GM23338 (cell line): ENCODE measurements around the gene ZSCAN23. TPM values are rescaled to one million over a fixed set of nuclear protein-coding genes. Genes with fewer than 3 reads are reported as not detected.

ENCODE experiments used
- ATAC-seq: fragments of 200-7000 bp; cut with Tn5 transposase; 3 replicates; pipeline ENCODE4 v1.9.1; 2020
- DNase-seq: peaks from one replicate; pipeline ENCODE4 v3.0.0-alpha.2; 2015; ENCODE audit warnings: low spot score
- H2AFZ ChIP-seq: fragments of 200-600 bp; sonication (generic); 2 replicates; pipeline ENCODE4 v1.8.0; 2016; ENCODE audit warnings: antibody characterized with exemption, mild to moderate bottlenecking, moderate library complexity
- H3F3A ChIP-seq: fragments of 200-600 bp; sonication (generic); replicated peaks from 2 replicates; pipeline ENCODE4 v1.8.0; 2017; ENCODE audit warnings: antibody characterized with exemption, mixed run types, low read depth
- H3K27ac ChIP-seq: fragments of 200-600 bp; sonication (generic); 2 replicates; pipeline ENCODE4 v1.6.1; 2016; ENCODE audit warnings: low read depth
- H3K27me3 ChIP-seq: fragments of 200-600 bp; sonication (generic); 2 replicates; pipeline ENCODE4 v1.8.0; 2016; ENCODE audit warnings: mild to moderate bottlenecking, mixed run types, moderate library complexity; ENCODE audit not compliant: insufficient read depth
- H3K36me3 ChIP-seq: fragments of 200-600 bp; sonication (generic); 2 replicates; pipeline ENCODE4 v1.8.0; 2016; ENCODE audit warnings: mild to moderate bottlenecking; ENCODE audit not compliant: insufficient read depth
- H3K4me1 ChIP-seq: fragments of 200-600 bp; sonication (generic); 2 replicates; pipeline ENCODE4 v1.8.0; 2016; ENCODE audit warnings: mild to moderate bottlenecking, moderate library complexity; ENCODE audit not compliant: insufficient read depth
- H3K4me2 ChIP-seq: fragments of 200-600 bp; sonication (generic); 2 replicates; pipeline ENCODE4 v1.7.1; 2017; ENCODE audit warnings: mixed run types
- H3K4me3 ChIP-seq: fragments of 200-600 bp; sonication (generic); 2 replicates; pipeline ENCODE4 v1.6.1; 2016; ENCODE audit warnings: mixed run types
- H3K79me2 ChIP-seq: fragments of 200-600 bp; sonication (generic); replicated peaks from 2 replicates; pipeline ENCODE4 v1.8.0; 2017; ENCODE audit warnings: mild to moderate bottlenecking; ENCODE audit not compliant: insufficient read depth
- H3K9me2 ChIP-seq: fragments of 200-600 bp; sonication (generic); 2 replicates; pipeline ENCODE4 v1.8.0; 2017; ENCODE audit not compliant: insufficient read depth
- H4K20me1 ChIP-seq: fragments of 200-600 bp; sonication (generic); replicated peaks from 2 replicates; pipeline ENCODE4 v1.8.0; 2017; ENCODE audit warnings: mild to moderate bottlenecking; ENCODE audit not compliant: insufficient read depth
- H3K27ac Mint-ChIP-seq: 2 replicates; pipeline ENCODE4 v1.8.0; 2020; ENCODE audit warnings: inconsistent platforms, mild to moderate bottlenecking, moderate library complexity, mixed read lengths
- H3K27me3 Mint-ChIP-seq: 3 replicates; pipeline ENCODE4 v1.8.0; 2022; ENCODE audit warnings: low read depth, mild to moderate bottlenecking, moderate library complexity, mixed read lengths, inconsistent platforms; ENCODE audit not compliant: insufficient read depth, poor library complexity
- H3K36me3 Mint-ChIP-seq: 3 replicates; pipeline ENCODE4 v1.8.0; 2021; ENCODE audit warnings: low read depth, mild to moderate bottlenecking, inconsistent platforms, moderate library complexity, mixed read lengths
- H3K4me1 Mint-ChIP-seq: 3 replicates; pipeline ENCODE4 v1.8.0; 2020; ENCODE audit warnings: mild to moderate bottlenecking, inconsistent platforms, mixed read lengths
- H3K4me3 Mint-ChIP-seq: 3 replicates; pipeline ENCODE4 v1.8.0; 2021; ENCODE audit warnings: moderate library complexity, mild to moderate bottlenecking, inconsistent platforms, mixed read lengths
- H3K9me3 Mint-ChIP-seq: 3 replicates; pipeline ENCODE4 v1.8.0; 2020; ENCODE audit warnings: moderate library complexity, mild to moderate bottlenecking, inconsistent platforms, mixed read lengths
- CREB1 ChIP-seq: fragments of 250-450 bp; sonication (Bioruptor Pico); IDR thresholded peaks from 2 replicates; pipeline ENCODE4 v1.5.0; 2020; ENCODE audit warnings: low read depth, mild to moderate bottlenecking, moderate library complexity
- EZH2 ChIP-seq: fragments of 200-600 bp; sonication (generic); IDR thresholded peaks from one replicate; pipeline ENCODE4 v1.8.0; 2017; ENCODE audit warnings: antibody characterized with exemption, mild to moderate bottlenecking, low read depth; ENCODE audit not compliant: unreplicated experiment
- EZH2phosphoT487 ChIP-seq: fragments of 200-600 bp; sonication (generic); IDR thresholded peaks from one replicate; pipeline ENCODE4 v1.8.1; 2018; ENCODE audit warnings: antibody characterized with exemption; ENCODE audit not compliant: unreplicated experiment
- JUNB ChIP-seq: IDR thresholded peaks from one replicate; pipeline ENCODE4 v1.6.1; 2016; ENCODE audit warnings: antibody characterized with exemption; ENCODE audit not compliant: unreplicated experiment
- POLR2AphosphoS5 ChIP-seq: IDR thresholded peaks from 2 replicates; pipeline ENCODE4 v1.6.1; 2016; ENCODE audit warnings: antibody characterized with exemption, low read depth
- ZNF114 ChIP-seq: fragments of 250-450 bp; sonication (Bioruptor Pico); IDR thresholded peaks from 2 replicates; pipeline ENCODE4 v1.5.0; 2020; ENCODE audit warnings: mild to moderate bottlenecking, moderate library complexity
- ZNF331 ChIP-seq: fragments of 250-450 bp; sonication (Bioruptor Pico); IDR thresholded peaks from 2 replicates; pipeline ENCODE4 v1.5.0; 2020; ENCODE audit warnings: low read depth, mild to moderate bottlenecking, moderate library complexity
- polyA plus RNA-seq: library from polyadenylated mRNA; unstranded; fragments of >200 nt; fragmentation: Nextera tagmentation; extraction: Ambion mirVana; gene quantifications from 2 replicates; pipeline ENCODE4 v1.2.1, GENCODE V29; 2016
- total RNA-seq: library from RNA; depleted of rRNA; stranded (reverse); fragments of >200 nt; shearing (Covaris generic); gene quantifications from 2 replicates; pipeline ENCODE4 v1.2.3, GENCODE V29; 2014
- TF ChIP-seq, protein P1 (sequence below), 2 experiments: fragments of 200-600 bp in 1 of 2; sonication (generic) in 1 of 2; conservative IDR thresholded peaks; 2 replicates each; pipeline versions ENCODE4 v1.5.1 to v1.6.1; 2016 to 2017; ENCODE audit warnings: antibody characterized with exemption in 2 of 2, low read depth in 2 of 2, mild to moderate bottlenecking in 2 of 2, moderate library complexity in 1 of 2
- TF ChIP-seq, protein P2 (sequence below): fragments of 250-450 bp; sonication (Bioruptor Pico); IDR thresholded peaks from 2 replicates; pipeline ENCODE4 v1.5.0; 2020; ENCODE audit warnings: mild to moderate bottlenecking, moderate library complexity

Gene ZSCAN23
- total and polyA plus RNA-seq, 2 experiments from 2014 or later, result 1.9 to 7.8 TPM

DNA sequence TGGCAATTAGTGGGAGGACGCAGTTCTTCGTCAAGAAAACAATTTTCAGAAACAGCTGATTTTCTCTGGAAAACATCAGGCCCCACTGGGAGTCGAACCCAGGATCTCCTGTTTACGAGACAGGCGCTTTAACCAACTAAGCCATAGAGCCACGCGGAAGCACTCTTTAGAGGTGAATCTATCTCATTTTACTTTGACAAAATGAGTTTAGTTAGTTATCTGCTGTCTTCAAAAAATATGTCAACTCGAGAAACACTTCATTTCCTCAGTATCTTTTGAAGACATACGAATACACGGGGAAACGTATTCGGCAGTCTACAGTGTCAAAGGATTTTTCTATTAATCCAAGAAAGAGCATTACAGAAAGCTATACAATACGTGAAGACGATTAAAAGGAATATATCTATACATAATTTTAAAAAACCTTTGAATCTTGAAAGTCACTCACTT lies 45.6 kb upstream of the ZSCAN23 start:
- TF ChIP-seq CREB1 (CRISPR knock-in tag), result 0 out of 2 replicates have a peak, but pooled peaks have one; percentile 11
- TF ChIP-seq, protein P1, sequence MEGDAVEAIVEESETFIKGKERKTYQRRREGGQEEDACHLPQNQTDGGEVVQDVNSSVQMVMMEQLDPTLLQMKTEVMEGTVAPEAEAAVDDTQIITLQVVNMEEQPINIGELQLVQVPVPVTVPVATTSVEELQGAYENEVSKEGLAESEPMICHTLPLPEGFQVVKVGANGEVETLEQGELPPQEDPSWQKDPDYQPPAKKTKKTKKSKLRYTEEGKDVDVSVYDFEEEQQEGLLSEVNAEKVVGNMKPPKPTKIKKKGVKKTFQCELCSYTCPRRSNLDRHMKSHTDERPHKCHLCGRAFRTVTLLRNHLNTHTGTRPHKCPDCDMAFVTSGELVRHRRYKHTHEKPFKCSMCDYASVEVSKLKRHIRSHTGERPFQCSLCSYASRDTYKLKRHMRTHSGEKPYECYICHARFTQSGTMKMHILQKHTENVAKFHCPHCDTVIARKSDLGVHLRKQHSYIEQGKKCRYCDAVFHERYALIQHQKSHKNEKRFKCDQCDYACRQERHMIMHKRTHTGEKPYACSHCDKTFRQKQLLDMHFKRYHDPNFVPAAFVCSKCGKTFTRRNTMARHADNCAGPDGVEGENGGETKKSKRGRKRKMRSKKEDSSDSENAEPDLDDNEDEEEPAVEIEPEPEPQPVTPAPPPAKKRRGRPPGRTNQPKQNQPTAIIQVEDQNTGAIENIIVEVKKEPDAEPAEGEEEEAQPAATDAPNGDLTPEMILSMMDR (conservative IDR thresholded peaks at IDR 0.05; ENCODE audit: low read depth in 2 of 2), result no peak
- no peak for TF ChIP-seq EZH2phosphoT487
- no peak for TF ChIP-seq ZNF114 (CRISPR knock-in tag)
- Histone ChIP-seq H2AFZ (peak overlapping the region; percentile 11; the same call in 1 of the 2 replicates), H3K27ac (peak overlapping the region; percentile 5; the same call in 1 of the 2 replicates), H3K27me3 (peaks cover 17% of the 10 kb centered on the region), H3K79me2 (no peaks in the 10 kb centered on the region), H3K4me3 (peak overlapping the region; percentile 69), H3K4me2 (peak overlapping the region; percentile 84), H3K9me2 (no peaks in the 10 kb centered on the region), H3K4me1 (peaks cover 6% of the 10 kb centered on the region), H3K36me3 (no peaks in the 10 kb centered on the region), H4K20me1 (no peaks in the 10 kb centered on the region), H3F3A (no peaks in the 10 kb centered on the region)
- Mint-ChIP-seq H3K4me1 (peaks cover 13% of the 10 kb centered on the region), H3K27me3 (peaks cover 31% of the 10 kb centered on the region), H3K4me3 (peak overlapping the region; percentile 92), H3K27ac (peak overlapping the region; percentile 80), H3K9me3 (peaks cover 2% of the 10 kb centered on the region; the same call in 2 of the 3 replicates), H3K36me3 (peaks cover 2% of the 10 kb centered on the region; the same call in 2 of the 3 replicates)
- peak; percentile 24 for ATAC-seq
- peak; percentile 80 for DNase-seq

DNA sequence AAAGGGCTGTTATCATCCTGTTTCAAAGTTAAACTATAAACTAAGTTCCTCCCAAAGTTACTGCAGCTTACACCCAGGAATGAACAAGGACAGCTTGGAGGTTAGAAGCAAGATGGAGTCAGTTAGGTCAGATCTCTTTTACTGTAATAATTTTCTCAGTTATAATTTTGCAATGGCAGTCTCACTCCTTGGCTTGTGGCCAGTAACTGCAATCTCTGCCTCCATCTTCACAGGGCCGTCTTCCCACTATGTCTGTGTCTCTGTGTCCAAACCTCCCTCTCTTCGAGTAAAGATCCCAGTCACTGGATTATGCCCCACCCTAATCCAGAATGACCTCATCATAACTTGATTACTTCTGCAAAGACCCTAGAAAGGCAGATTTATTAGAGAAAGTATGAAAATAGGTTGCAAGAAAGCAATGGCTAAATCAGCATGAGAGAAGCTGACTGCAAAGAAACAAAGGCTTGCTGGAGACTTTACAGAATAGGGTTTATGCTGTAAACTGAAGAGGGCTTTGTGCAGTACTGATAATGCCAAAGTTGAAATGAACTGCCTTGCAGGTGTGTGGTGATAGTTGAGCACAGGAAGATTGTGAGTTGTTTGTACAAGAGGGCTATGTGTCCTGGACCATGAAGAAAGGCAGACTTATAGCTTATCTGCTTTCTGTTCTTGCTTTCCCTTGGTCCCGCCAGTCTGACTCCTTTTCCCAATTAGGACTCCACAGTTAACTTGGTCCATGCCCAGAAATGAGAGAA lies 43.9 kb upstream of the ZSCAN23 start:
- H3K27me3 ChIP-seq, result peaks cover 14% of the 10 kb centered on the region
- no peak overlapping the region for H3K27ac Mint-ChIP-seq
- no peaks in the 10 kb centered on the region for H3F3A ChIP-seq
- H3K4me1 Mint-ChIP-seq, result peaks cover 13% of the 10 kb centered on the region
- H3K79me2 ChIP-seq, result no peaks in the 10 kb centered on the region
- no peak for ATAC-seq
- H3K36me3 Mint-ChIP-seq, result peaks cover 2% of the 10 kb centered on the region; the same call in 2 of the 3 replicates
- H3K4me3 ChIP-seq, result no peak overlapping the region
- peaks cover 2% of the 10 kb centered on the region; the same call in 2 of the 3 replicates for H3K9me3 Mint-ChIP-seq
- no peak for DNase-seq
- H4K20me1 ChIP-seq, result no peaks in the 10 kb centered on the region
- no peak overlapping the region; the same call in 2 of the 3 replicates for H3K4me3 Mint-ChIP-seq
- H2AFZ ChIP-seq, result no peak overlapping the region
- H3K36me3 ChIP-seq, result no peaks in the 10 kb centered on the region
- H3K4me1 ChIP-seq, result peaks cover 6% of the 10 kb centered on the region
- peaks cover 31% of the 10 kb centered on the region for H3K27me3 Mint-ChIP-seq
- no peak overlapping the region for H3K27ac ChIP-seq
- no peak overlapping the region for H3K4me2 ChIP-seq
- no peaks in the 10 kb centered on the region for H3K9me2 ChIP-seq
- TF ChIP-seq POLR2AphosphoS5 (no peak), EZH2 (no peak), ZNF331 (CRISPR knock-in tag) (no peak), JUNB (no peak), ZNF114 (CRISPR knock-in tag) (no peak), EZH2phosphoT487 (no peak), CREB1 (CRISPR knock-in tag) (no peak)
- TF ChIP-seq, protein P1 (conservative IDR thresholded peaks at IDR 0.05; ENCODE audit: low read depth in 2 of 2), result no peak
- TF ChIP-seq, protein P2, sequence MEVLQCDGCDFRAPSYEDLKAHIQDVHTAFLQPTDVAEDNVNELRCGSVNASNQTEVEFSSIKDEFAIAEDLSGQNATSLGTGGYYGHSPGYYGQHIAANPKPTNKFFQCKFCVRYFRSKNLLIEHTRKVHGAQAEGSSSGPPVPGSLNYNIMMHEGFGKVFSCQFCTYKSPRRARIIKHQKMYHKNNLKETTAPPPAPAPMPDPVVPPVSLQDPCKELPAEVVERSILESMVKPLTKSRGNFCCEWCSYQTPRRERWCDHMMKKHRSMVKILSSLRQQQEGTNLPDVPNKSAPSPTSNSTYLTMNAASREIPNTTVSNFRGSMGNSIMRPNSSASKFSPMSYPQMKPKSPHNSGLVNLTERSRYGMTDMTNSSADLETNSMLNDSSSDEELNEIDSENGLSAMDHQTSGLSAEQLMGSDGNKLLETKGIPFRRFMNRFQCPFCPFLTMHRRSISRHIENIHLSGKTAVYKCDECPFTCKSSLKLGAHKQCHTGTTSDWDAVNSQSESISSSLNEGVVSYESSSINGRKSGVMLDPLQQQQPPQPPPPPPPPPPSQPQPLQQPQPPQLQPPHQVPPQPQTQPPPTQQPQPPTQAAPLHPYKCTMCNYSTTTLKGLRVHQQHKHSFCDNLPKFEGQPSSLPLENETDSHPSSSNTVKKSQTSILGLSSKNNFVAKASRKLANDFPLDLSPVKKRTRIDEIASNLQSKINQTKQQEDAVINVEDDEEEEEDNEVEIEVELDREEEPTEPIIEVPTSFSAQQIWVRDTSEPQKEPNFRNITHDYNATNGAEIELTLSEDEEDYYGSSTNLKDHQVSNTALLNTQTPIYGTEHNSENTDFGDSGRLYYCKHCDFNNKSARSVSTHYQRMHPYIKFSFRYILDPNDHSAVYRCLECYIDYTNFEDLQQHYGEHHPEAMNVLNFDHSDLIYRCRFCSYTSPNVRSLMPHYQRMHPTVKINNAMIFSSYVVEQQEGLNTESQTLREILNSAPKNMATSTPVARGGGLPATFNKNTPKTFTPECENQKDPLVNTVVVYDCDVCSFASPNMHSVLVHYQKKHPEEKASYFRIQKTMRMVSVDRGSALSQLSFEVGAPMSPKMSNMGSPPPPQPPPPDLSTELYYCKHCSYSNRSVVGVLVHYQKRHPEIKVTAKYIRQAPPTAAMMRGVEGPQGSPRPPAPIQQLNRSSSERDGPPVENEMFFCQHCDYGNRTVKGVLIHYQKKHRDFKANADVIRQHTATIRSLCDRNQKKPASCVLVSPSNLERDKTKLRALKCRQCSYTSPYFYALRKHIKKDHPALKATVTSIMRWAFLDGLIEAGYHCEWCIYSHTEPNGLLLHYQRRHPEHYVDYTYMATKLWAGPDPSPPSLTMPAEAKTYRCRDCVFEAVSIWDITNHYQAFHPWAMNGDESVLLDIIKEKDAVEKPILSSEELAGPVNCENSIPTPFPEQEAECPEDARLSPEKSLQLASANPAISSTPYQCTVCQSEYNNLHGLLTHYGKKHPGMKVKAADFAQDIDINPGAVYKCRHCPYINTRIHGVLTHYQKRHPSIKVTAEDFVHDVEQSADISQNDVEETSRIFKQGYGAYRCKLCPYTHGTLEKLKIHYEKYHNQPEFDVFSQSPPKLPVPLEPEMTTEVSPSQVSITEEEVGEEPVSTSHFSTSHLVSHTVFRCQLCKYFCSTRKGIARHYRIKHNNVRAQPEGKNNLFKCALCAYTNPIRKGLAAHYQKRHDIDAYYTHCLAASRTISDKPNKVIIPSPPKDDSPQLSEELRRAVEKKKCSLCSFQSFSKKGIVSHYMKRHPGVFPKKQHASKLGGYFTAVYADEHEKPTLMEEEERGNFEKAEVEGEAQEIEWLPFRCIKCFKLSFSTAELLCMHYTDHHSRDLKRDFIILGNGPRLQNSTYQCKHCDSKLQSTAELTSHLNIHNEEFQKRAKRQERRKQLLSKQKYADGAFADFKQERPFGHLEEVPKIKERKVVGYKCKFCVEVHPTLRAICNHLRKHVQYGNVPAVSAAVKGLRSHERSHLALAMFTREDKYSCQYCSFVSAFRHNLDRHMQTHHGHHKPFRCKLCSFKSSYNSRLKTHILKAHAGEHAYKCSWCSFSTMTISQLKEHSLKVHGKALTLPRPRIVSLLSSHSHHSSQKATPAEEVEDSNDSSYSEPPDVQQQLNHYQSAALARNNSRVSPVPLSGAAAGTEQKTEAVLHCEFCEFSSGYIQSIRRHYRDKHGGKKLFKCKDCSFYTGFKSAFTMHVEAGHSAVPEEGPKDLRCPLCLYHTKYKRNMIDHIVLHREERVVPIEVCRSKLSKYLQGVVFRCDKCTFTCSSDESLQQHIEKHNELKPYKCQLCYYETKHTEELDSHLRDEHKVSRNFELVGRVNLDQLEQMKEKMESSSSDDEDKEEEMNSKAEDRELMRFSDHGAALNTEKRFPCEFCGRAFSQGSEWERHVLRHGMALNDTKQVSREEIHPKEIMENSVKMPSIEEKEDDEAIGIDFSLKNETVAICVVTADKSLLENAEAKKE (CRISPR knock-in tag), result no peak
